Lower lobe of right lung (tissue), 2 donors: ENCODE results near the gene MRTFA. TPM values are rescaled to one million over a fixed set of nuclear protein-coding genes. Genes with fewer than 3 reads are reported as not detected.
"Not testable (repeated sequence)": the region's sequence is repeated elsewhere in the genome, so short reads cannot be mapped to it uniquely, and the experiment has no call there.

Experiments
- ATAC-seq, 2 donors: fragments of 200-7000 bp; cut with Tn5 transposase; one replicate each; pipeline ENCODE4 v1.9.1; 2020 to 2022; ENCODE audit warnings: mild to moderate bottlenecking in 2 of 2, moderate library complexity in 2 of 2
- DNase-seq: peaks from one replicate; pipeline ENCODE4 v3.0.0-alpha.2; 2020
- H3K27ac ChIP-seq: fragments of 200-600 bp; one replicate; pipeline ENCODE4 v1.8.0; 2022
- H3K27me3 ChIP-seq: fragments of 200-600 bp; one replicate; pipeline ENCODE4 v1.8.0; 2022; ENCODE audit warnings: low read depth
- H3K36me3 ChIP-seq: fragments of 200-600 bp; one replicate; pipeline ENCODE4 v1.8.0; 2022; ENCODE audit warnings: mild to moderate bottlenecking
- H3K4me1 ChIP-seq: fragments of 200-600 bp; one replicate; pipeline ENCODE4 v1.8.0; 2022
- H3K4me3 ChIP-seq: fragments of 200-600 bp; one replicate; pipeline ENCODE4 v1.8.0; 2022; ENCODE audit warnings: mild to moderate bottlenecking
- H3K9me3 ChIP-seq: fragments of 200-600 bp; one replicate; pipeline ENCODE4 v1.8.0; 2022
- intact Hi-C: fragments of 100-400 bp; cut with DNase I; formaldehyde crosslinking; loops from one replicate; pipeline ENCODE4 v1.11.0; 2022
- total RNA-seq: library from RNA; stranded (reverse); fragmentation: NEBNext Ultra II Directional; extraction: Animal tissue kit (Norgen Biotek cat#: 25700); gene quantifications from one replicate; pipeline ENCODE4 v1.2.1, GENCODE V29; 2021
- TF ChIP-seq, protein P1 (sequence below): fragments of 200-600 bp; IDR thresholded peaks from one replicate; pipeline ENCODE4 v1.8.0; 2022; ENCODE audit warnings: antibody characterized with exemption, mild to moderate bottlenecking
- donor health status: DM: no; HTN: yes; CAD: no; lungs with severe emphysema.

The MRTFA gene
- total RNA-seq, 1 donor from 2014 or later: 54.2 TPM

DNA sequence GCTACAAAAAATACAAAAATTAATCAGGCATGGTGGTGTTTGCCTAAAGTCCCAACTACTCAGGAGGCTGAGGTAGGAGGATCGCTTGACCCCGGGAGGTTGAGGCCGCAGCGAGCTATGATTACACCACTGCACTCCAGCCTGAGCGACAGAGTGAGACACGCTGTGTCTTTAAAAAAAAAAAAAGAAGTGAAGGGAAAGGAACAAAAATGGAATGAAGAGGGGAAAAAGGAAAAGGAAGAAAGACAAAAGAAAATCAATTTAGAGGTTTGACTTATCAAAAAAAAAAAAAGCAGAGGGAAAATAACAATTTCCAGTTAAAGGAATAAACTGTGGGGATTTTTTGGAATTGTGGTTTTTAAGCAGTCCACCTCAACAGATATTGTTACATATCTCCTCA, 36.8 kb downstream of the MRTFA start:
- no peaks in the 10 kb centered on the region for H3K36me3 ChIP-seq
- intact Hi-C loops: no loop called here
- ATAC-seq: no peak

DNA sequence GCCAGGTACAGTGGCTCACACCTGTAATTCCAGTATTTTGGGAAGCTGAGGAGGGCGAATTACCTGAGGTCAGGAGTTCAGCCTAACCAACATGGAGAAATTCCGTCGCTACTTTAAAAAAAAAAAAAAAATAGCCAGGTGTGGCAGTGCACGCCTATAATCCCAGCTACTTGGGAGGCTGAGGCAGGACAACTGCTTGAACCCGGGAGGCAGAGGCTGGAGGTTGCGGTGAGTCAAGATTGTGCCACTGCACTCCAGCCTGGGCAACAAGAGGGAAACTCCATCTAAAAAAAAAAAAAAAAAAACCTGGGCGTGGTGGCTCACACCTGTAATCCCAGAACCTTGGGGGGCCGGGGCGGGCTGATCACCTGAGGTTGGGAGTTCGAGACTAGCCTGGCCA, 37.8 kb downstream of the MRTFA start:
- H3K27me3 ChIP-seq, H3K9me3 ChIP-seq, H3K4me3 ChIP-seq, H3K36me3 ChIP-seq, DNase-seq, intact Hi-C loops, ATAC-seq, H3K27ac ChIP-seq: not testable (repeated sequence)
- peaks cover 37% of the 10 kb centered on the region for H3K4me1 ChIP-seq

More for the DNA sequence above, 36.8 kb downstream of the MRTFA start:
- TF ChIP-seq, protein P1, sequence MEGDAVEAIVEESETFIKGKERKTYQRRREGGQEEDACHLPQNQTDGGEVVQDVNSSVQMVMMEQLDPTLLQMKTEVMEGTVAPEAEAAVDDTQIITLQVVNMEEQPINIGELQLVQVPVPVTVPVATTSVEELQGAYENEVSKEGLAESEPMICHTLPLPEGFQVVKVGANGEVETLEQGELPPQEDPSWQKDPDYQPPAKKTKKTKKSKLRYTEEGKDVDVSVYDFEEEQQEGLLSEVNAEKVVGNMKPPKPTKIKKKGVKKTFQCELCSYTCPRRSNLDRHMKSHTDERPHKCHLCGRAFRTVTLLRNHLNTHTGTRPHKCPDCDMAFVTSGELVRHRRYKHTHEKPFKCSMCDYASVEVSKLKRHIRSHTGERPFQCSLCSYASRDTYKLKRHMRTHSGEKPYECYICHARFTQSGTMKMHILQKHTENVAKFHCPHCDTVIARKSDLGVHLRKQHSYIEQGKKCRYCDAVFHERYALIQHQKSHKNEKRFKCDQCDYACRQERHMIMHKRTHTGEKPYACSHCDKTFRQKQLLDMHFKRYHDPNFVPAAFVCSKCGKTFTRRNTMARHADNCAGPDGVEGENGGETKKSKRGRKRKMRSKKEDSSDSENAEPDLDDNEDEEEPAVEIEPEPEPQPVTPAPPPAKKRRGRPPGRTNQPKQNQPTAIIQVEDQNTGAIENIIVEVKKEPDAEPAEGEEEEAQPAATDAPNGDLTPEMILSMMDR: no peak
- H3K4me3 ChIP-seq: no peak overlapping the region
- peaks cover 31% of the 10 kb centered on the region for H3K4me1 ChIP-seq
- no peak overlapping the region for H3K27ac ChIP-seq
- DNase-seq: no peak
- no peaks in the 10 kb centered on the region for H3K27me3 ChIP-seq
- no peaks in the 10 kb centered on the region for H3K9me3 ChIP-seq

- H3K27me3 ChIP-seq: no peaks in the 10 kb centered on the region
- ATAC-seq (peak in 1 of 2 donors; percentile 35), DNase-seq (no peak)
- no peaks in the 10 kb centered on the region for H3K36me3 ChIP-seq
- no peaks in the 10 kb centered on the region for H3K9me3 ChIP-seq
- TF ChIP-seq, protein P1: no peak
- no peak overlapping the region for H3K27ac ChIP-seq
- H3K4me3 ChIP-seq: no peak overlapping the region
- intact Hi-C loops: no loop called here
- H3K4me1 ChIP-seq: peaks cover 29% of the 10 kb centered on the region
These were observed 38.7 kb downstream of the MRTFA start for GRCh38 chr22:40597526-40598430.

- intact Hi-C loops: no loop called here
- DNase-seq (no peak), ATAC-seq (no peak)
- Histone ChIP-seq H3K4me3 (no peak overlapping the region), H3K27me3 (no peaks in the 10 kb centered on the region), H3K27ac (no peak overlapping the region), H3K9me3 (no peaks in the 10 kb centered on the region), H3K36me3 (no peaks in the 10 kb centered on the region), H3K4me1 (peaks cover 27% of the 10 kb centered on the region)
- TF ChIP-seq, protein P1: no peak
These were observed 40.9 kb downstream of the MRTFA start for GRCh38 chr22:40595497-40596234.

DNA sequence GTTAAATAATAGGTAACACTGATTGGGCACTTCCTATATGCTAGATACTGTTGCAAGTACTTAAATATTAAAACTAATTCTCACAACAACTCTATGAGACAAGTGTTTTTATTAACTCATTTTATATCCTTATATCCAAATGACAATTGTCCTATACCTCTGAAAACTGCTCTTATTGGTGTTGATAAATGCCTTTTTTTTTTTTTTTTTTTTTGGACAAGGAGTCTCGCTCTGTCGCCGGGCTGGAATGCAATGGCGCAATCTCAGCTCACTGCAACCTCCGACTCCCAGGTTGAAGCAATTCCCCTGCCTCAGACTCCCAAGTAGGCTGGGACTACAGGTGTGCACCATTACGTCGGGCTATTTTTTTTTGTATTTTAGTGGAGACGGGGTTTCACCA, 41.6 kb downstream of the MRTFA start:
- peak in 1 of 2 donors; percentile 59 for ATAC-seq
- Histone ChIP-seq H3K27me3 (no peaks in the 10 kb centered on the region), H3K27ac (no peak overlapping the region), H3K36me3 (no peaks in the 10 kb centered on the region), H3K9me3 (no peaks in the 10 kb centered on the region), H3K4me1 (peaks cover 27% of the 10 kb centered on the region), H3K4me3 (no peak overlapping the region)
- TF ChIP-seq, protein P1: no peak
- DNase-seq: peak; percentile 58
- intact Hi-C loops: no loop called here

- H3K27ac ChIP-seq: no peak overlapping the region
- H3K4me1 ChIP-seq: peaks cover 27% of the 10 kb centered on the region
- intact Hi-C loops: no loop called here
These were observed 42.2 kb downstream of the MRTFA start for GRCh38 chr22:40594346-40594745.

More at GRCh38 chr22:40594346-40594745, 42.2 kb downstream of the MRTFA start:
- Histone ChIP-seq H3K27me3 (no peaks in the 10 kb centered on the region), H3K36me3 (no peaks in the 10 kb centered on the region), H3K9me3 (no peaks in the 10 kb centered on the region), H3K4me3 (no peak overlapping the region)
- DNase-seq (no peak), ATAC-seq (no peak)
- TF ChIP-seq, protein P1: no peak
